ENCODE results near the gene TSC2. TPM values are rescaled to one million over a fixed set of nuclear protein-coding genes. Genes with fewer than 3 reads are reported as not detected.

TSC2 gene
- total RNA-seq, 8 experiments from 2014 or later, result 28.1 to 102 (median 53.2) TPM

GRCh38 chr16:2081201-2082084 is 33.7 kb downstream of the TSC2 start:
- in situ Hi-C loops (cut with MboI; ENCODE audit: low pct_unique_long_range_greater_than_20kb in 2 of 9, low sequenced_read_pairs in 9 of 9, unreplicated experiment in 9 of 9), result no loop called here
- Histone ChIP-seq H3K27ac (peak overlapping the region; percentile 16 to 73), H3K4me1 (replicated peaks in 1 of 2) (peaks cover 0 to 7% of the 10 kb centered on the region in 2 donors), H3K4me3 (no peak overlapping the region)
- no peak for ATAC-seq (replicated peaks in 6 of 8)
- 77 to 100% (median 80%) methylated on average over 1 to 8 of the region's 35 CpGs; no CpG with 5 or more reads in 3 of the 10 experiments for WGBS, 10 experiments

- H3K4me1 ChIP-seq (replicated peaks in 1 of 2), result peaks cover 0 to 7% of the 10 kb centered on the region in 2 donors
- peak in 6 of 8 experiments; percentile 10 to 82 (median 79) for ATAC-seq (replicated peaks in 6 of 8)
- peak overlapping the region; percentile 16 to 73 for H3K27ac ChIP-seq
- in situ Hi-C loops (cut with MboI; ENCODE audit: low pct_unique_long_range_greater_than_20kb in 2 of 9, low sequenced_read_pairs in 9 of 9, unreplicated experiment in 9 of 9), result no loop called here
- no peak overlapping the region for H3K4me3 ChIP-seq
- WGBS, 10 experiments, result 56 to 100% (median 90%) methylated on average over 1 to 4 of the region's 32 CpGs; no CpG with 5 or more reads in 6 of the 10 experiments
These were observed 34.6 kb downstream of the TSC2 start for GRCh38 chr16:2082171-2082982.

GRCh38 chr16:2082983-2083364 is 35.2 kb downstream of the TSC2 start:
- in situ Hi-C loops (cut with MboI; ENCODE audit: low pct_unique_long_range_greater_than_20kb in 2 of 9, low sequenced_read_pairs in 9 of 9, unreplicated experiment in 9 of 9), result no loop called here
- 80 to 100% (median 90%) methylated on average over 2 of the region's 16 CpGs; no CpG with 5 or more reads in 7 of the 10 experiments for WGBS, 10 experiments
- Histone ChIP-seq H3K27ac (peak overlapping the region in 1 of 2 donors; percentile 73), H3K4me1 (replicated peaks in 1 of 2) (peaks cover 0 to 7% of the 10 kb centered on the region in 2 donors), H3K4me3 (no peak overlapping the region)
- peak in 1 of 8 experiments; percentile 1 for ATAC-seq (replicated peaks in 6 of 8)

GRCh38 chr16:2083409-2083808 is 35.6 kb downstream of the TSC2 start:
- in situ Hi-C loops (cut with MboI; ENCODE audit: low pct_unique_long_range_greater_than_20kb in 2 of 9, low sequenced_read_pairs in 9 of 9, unreplicated experiment in 9 of 9), result no loop called here
- ATAC-seq (replicated peaks in 6 of 8), result no peak
- H3K4me3 ChIP-seq, result no peak overlapping the region
- H3K27ac ChIP-seq, result no peak overlapping the region
- peaks cover 0 to 7% of the 10 kb centered on the region in 2 donors for H3K4me1 ChIP-seq (replicated peaks in 1 of 2)
- WGBS, 10 experiments, result 80 to 100% (median 87%) methylated on average over 1 to 6 of the region's 19 CpGs; no CpG with 5 or more reads in 7 of the 10 experiments

GRCh38 chr16:2083876-2084780 is 36.3 kb downstream of the TSC2 start:
- H3K4me1 ChIP-seq (replicated peaks in 1 of 2), result peaks cover 0 to 7% of the 10 kb centered on the region in 2 donors
- H3K4me3 ChIP-seq, result no peak overlapping the region
- whole genome bisulfite sequencing, 10 experiments, result 83 to 100% (median 100%) methylated on average over 1 to 4 of the region's 44 CpGs; no CpG with 5 or more reads in 4 of the 10 experiments
- no peak overlapping the region for H3K27ac ChIP-seq
- in situ Hi-C loops (cut with MboI; ENCODE audit: low pct_unique_long_range_greater_than_20kb in 2 of 9, low sequenced_read_pairs in 9 of 9, unreplicated experiment in 9 of 9), result no loop called here
- no peak for ATAC-seq (replicated peaks in 6 of 8)

GRCh38 chr16:2084895-2085625 is 37.3 kb downstream of the TSC2 start:
- in situ Hi-C loops (cut with MboI; ENCODE audit: low pct_unique_long_range_greater_than_20kb in 2 of 9, low sequenced_read_pairs in 9 of 9, unreplicated experiment in 9 of 9), result no loop called here
- ATAC-seq (replicated peaks in 6 of 8), result no peak
- WGBS, 10 experiments, result 67 to 90% (median 85%) methylated on average over 3 to 6 of the region's 29 CpGs; no CpG with 5 or more reads in 5 of the 10 experiments
- no peak overlapping the region for H3K4me3 ChIP-seq
- no peak overlapping the region for H3K27ac ChIP-seq
- peaks cover 0 to 7% of the 10 kb centered on the region in 2 donors for H3K4me1 ChIP-seq (replicated peaks in 1 of 2)

- WGBS, 10 experiments, result 33% methylated on average over 2 of the region's 14 CpGs; no CpG with 5 or more reads in 9 of the 10 experiments
- peak in 3 of 8 experiments; percentile 39 to 58 (median 42) for ATAC-seq (replicated peaks in 6 of 8)
- H3K4me3 ChIP-seq, result no peak overlapping the region
- peaks cover 0 to 7% of the 10 kb centered on the region in 2 donors for H3K4me1 ChIP-seq (replicated peaks in 1 of 2)
- H3K27ac ChIP-seq, result no peak overlapping the region
- in situ Hi-C loops (cut with MboI; ENCODE audit: low pct_unique_long_range_greater_than_20kb in 2 of 9, low sequenced_read_pairs in 9 of 9, unreplicated experiment in 9 of 9), result no loop called here
These were observed 37.9 kb downstream of the TSC2 start for GRCh38 chr16:2085669-2086068.

- ATAC-seq (replicated peaks in 6 of 8), result no peak
- WGBS, 10 experiments, result 96 to 100% (median 98%) methylated on average over 1 to 5 of the region's 27 CpGs; no CpG with 5 or more reads in 6 of the 10 experiments
- peaks cover 0 to 7% of the 10 kb centered on the region in 2 donors for H3K4me1 ChIP-seq (replicated peaks in 1 of 2)
- in situ Hi-C loops (cut with MboI; ENCODE audit: low pct_unique_long_range_greater_than_20kb in 2 of 9, low sequenced_read_pairs in 9 of 9, unreplicated experiment in 9 of 9), result no loop called here
- no peak overlapping the region for H3K4me3 ChIP-seq
- H3K27ac ChIP-seq, result no peak overlapping the region
These were observed 38.4 kb downstream of the TSC2 start for GRCh38 chr16:2086106-2086742.

GRCh38 chr16:2086812-2087747 is 39.3 kb downstream of the TSC2 start:
- Histone ChIP-seq H3K4me1 (replicated peaks in 1 of 2) (peaks cover 7 to 10% of the 10 kb centered on the region in 2 donors), H3K27ac (no peak overlapping the region), H3K4me3 (no peak overlapping the region)
- ATAC-seq (replicated peaks in 6 of 8), result no peak
- in situ Hi-C loops (cut with MboI; ENCODE audit: low pct_unique_long_range_greater_than_20kb in 2 of 9, low sequenced_read_pairs in 9 of 9, unreplicated experiment in 9 of 9), result no loop called here
- 60 to 100% (median 100%) methylated on average over 1 to 3 of the region's 30 CpGs; no CpG with 5 or more reads in 6 of the 10 experiments for WGBS, 10 experiments

- in situ Hi-C loops (cut with MboI; ENCODE audit: low pct_unique_long_range_greater_than_20kb in 2 of 9, low sequenced_read_pairs in 9 of 9, unreplicated experiment in 9 of 9), result no loop called here
- 85 to 89% (median 86%) methylated on average over 5 to 6 of the region's 41 CpGs; no CpG with 5 or more reads in 7 of the 10 experiments for WGBS, 10 experiments
- H3K4me3 ChIP-seq, result no peak overlapping the region
- no peak for ATAC-seq (replicated peaks in 6 of 8)
- no peak overlapping the region for H3K27ac ChIP-seq
- H3K4me1 ChIP-seq (replicated peaks in 1 of 2), result peaks cover 14 to 15% of the 10 kb centered on the region in 2 donors
These were observed 40.2 kb downstream of the TSC2 start for GRCh38 chr16:2087748-2088631.

All from motor neuron (in vitro differentiated cells).